Activated T-cell treated with anti-CD3 and anti-CD28 coated beads for 24 hours (primary cell): ENCODE results near the gene CDKL1.
"Not testable (repeated sequence)": the region's sequence is repeated elsewhere in the genome, so short reads cannot be mapped to it uniquely, and the experiment has no call there.

Experiments
- DNase-seq: peaks from one replicate; pipeline ENCODE4 v3.0.0-alpha.2; 2020; ENCODE audit warnings: low read depth

CDKL1 gene

GRCh38 chr14:50387548-50387947, 9.1 kb downstream of the CDKL1 start:
- no peak for DNase-seq

GRCh38 chr14:50383618-50384225, 13.0 kb downstream of the CDKL1 start:
- DNase-seq: no peak

DNA sequence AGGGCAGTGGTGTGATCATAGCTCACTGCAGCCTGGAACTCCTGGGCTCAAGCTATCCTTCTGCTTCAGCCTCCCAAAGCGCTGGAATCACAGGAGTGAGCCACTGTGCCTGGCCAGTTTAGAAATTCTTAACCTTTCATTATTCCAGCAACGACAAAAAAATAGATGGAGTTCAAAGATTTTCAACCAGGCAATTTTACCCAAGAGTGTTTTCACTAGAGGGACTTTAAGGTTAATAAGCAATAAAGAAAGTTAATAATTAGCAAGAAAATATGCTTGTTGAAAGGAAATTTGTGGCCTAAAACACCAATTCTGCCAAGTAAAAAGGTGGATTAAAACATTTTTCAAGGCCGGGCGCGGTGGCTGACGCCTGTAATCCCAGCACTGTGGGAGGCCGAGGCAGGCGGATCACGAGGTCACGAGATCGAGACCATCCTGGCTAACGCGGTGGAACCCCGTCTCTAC, 14.8 kb downstream of the CDKL1 start:
- no peak for DNase-seq

DNA sequence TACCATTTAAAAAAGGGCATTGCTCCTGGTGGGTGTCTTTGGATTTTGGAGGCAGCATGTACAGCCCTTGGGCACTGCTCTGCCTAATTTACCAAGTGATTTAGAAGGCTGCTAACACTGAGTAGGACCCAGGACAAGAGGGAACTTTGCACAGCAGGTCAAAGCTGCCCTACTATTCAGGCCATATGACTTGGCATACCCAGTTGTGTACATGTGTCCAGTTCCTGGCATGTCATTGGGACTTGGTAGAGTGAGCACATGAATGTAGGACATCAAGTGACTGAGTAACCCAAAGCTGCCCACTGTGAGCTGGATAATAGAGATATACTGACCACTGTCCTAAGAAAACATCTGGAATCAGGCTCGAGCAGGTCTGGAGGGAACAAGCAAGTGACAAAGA, 15.7 kb downstream of the CDKL1 start:
- DNase-seq: no peak

DNA sequence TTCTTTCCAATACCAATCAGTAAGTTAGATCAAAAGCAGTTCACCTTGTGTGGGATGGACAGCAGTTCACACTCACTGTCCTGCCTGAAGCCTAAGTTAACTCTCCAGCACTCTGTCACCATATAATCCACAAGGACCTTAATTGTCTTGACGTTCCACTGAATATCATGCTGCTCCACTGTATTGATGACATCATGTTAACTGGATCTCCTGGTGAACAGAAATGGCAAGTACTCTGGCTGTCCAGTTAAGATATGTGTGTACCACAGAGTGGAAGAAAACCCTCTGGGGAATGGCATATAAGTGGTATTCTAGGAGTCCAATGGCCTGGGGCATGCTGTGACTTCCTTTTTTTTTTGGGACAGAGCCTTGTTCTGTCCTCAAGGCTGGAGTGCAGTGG, 16.2 kb downstream of the CDKL1 start:
- DNase-seq: no peak

GRCh38 chr14:50379563-50379962, 17.1 kb downstream of the CDKL1 start:
- DNase-seq: no peak

DNA sequence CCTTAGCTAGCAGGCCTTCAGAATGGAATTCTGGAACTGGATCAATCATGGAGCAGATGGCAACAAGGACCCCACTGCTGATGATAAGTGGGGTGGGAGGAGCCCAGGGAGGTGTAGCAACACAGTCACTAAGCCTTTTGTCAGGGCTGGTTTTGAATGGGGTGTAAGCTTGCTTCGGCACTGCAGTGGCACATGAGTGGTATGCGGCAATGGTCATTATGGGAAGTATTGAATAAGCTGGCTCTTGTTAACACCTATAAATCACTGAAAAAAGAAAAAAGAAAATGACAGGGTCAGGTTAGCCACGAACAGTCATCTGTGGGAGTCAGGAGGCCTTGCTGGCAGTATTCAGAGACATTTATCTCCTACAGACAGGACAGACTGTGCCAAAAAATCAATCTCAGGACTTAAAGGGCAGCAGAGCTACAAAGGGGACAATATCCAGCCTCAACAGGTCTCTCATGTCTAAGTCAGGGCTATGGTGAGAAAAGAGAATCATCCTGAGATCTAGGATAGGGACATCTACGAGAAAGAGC, 19.1 kb downstream of the CDKL1 start:
- DNase-seq: no peak

GRCh38 chr14:50375760-50376159, 20.9 kb downstream of the CDKL1 start:
- no peak for DNase-seq

- no peak for DNase-seq
These were observed 22.7 kb downstream of the CDKL1 start for GRCh38 chr14:50373959-50374358.

DNA sequence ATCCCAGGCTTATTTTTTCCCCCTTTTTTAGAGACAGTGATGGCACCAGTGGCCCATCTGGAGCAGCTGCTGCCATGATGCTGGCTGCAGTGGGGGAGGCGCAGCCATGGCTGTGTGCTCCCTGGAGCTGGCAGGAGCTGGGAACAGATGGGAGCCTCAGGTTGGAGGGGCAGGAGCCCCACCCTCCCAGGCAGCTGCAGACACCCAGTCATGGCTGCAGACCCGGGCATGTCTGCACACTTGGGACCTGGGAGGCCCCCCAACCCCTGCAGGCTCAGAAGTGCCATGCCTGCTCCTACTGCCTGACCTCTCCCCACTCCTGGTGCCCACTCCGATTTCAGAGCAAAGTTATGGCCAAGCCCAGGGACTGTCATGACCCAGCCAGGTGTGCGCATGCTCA, 25.1 kb downstream of the CDKL1 start:
- DNase-seq: no peak

DNA sequence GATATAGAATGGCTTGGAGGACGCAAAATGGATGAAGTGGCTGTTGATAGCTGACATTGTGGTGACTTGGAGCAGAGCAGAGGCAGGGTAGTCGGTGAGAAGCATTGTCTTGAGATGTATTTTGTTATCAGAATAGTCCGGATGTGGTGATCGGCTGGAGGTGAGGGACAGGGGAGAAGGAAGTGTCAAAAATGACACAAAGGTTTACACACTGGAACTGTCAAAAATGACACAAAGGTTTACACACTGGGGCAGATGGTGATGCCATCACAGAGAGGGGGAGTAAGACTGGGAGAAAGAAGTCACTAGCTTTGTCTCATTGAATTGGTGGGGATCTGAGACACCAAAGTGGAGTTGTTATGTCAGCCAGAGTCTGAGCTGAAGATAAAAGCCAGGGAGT, 30.1 kb downstream of the CDKL1 start:
- DNase-seq: no peak

GRCh38 chr14:50366115-50366514, 30.6 kb downstream of the CDKL1 start:
- no peak for DNase-seq

GRCh38 chr14:50365572-50365971, 31.1 kb downstream of the CDKL1 start:
- not testable (repeated sequence) for DNase-seq

DNA sequence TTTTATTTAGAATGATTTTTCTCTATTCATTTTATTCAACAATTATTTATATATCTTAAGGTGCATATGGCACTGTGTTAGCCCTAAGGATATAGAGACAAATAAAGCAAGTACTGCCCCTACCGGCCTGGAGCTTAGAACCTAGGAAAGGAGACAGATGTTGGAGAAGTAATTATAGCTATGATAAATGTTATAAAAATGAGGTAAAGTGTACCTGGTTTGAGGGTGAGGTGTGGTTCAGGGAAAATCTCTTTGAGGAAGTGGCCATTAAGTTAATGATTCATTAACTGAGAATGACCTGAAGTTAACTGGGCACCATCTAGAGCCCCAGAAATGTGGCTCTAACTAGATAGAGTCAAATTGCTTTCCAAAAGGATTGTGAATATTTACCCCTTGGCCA, 31.9 kb downstream of the CDKL1 start:
- DNase-seq: no peak

DNA sequence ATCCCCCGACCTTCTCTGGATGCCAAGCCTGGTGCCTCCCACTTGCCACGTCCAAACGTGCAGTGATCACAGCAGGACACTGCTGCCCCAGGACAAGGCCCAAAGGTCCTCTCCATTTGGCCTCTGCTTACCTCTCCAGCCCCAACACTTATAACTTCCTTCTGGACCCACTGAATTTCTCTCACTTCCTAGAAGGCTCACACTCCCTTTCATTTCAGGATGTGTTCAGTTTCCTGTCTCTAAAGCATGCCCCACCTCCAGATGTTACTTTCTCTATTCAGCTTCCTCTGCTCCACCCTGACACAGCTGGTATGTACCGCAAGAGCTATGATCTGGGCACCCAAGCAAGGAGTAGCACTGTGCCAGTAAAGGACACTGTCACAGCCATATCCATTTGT, 33.0 kb downstream of the CDKL1 start:
- no peak for DNase-seq

DNA sequence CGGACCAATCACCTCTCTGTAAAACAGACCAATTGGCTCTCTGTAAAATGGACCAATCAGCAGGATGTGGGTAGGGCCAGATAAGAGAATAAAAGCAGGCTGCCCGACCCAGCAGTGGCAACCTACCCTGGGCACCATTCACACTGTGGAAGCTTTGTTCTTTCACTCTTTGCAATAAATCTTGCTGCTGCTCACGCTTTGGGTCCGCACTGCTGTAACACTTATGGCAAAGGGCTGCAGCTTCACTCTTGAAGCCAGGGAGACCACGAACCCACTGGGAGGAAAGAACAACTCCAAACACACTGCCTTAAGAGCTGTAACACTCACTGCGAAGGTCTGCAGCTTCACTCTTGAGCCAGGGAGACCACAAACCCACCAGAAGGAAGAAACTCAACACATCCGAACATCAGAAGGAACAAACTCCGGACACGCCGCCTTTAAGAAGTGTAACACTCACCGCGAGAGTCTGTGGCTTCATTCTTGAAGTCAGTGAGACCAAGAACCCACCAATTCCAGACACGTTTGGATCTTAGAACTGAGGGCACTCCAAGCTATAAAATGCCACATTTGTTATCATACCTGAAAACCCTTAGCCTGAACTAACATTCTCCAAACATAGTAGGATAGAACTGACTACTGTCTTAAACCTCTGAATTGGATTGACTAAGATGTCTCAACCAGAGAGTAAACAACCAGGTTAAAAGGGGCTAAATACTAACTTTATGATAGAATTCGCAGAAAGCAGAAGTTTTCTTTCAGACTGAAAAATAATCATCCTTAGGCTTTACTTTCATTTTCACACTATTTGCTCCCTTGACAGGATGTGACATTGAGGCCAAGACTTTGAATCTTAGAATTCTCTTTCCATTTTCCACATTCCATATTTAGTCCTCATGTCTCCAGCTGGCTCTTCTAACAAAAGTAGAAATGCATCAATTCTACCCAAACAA, 33.6 kb downstream of the CDKL1 start:
- no peak for DNase-seq

DNA sequence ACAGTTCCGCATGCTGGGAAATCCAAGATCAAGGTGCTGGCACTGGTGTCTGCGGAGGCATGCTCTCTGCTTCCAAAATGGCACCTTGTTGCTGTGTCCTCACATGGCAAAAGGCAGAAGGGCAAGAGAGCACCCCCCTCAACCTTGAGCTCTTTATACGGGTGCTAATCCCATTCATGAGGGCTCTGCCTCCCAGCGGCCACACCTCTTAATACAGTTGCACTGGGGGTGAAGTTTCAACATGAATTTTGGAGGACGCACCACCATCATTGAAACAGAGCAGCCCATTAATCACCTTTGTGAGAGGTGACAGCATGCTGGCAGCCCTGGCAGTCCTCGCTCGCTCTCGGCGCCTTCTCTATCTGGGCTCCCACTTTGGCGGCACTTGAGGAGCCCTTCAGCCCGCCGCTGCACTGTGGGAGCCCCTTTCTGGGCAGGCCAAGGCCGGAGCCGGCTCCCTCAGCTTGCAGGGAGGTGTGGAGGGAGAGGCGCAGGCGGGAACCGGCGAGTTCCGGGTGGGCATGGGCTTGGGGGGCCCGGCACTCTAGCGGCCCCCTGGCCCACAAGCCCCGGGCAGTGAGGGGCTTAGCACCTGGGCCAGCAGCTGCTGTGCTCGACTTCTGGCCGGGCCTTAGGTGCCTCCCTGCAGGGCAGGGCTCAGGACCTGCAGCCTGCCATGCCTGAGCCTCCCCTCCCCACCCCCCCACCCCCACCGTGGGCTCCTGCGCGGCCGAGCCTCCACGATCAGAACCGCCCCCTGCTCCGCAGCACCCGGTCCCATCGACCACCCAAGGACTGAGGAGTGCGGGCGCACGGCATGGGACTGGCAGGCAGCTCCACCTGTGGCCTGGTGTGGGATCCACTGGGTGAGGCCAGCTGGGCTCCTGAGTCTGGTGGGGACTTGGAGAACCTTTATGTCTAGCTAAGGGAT, 34.9 kb downstream of the CDKL1 start:
- DNase-seq: not testable (repeated sequence)

GRCh38 chr14:50360851-50361250, 35.8 kb downstream of the CDKL1 start:
- DNase-seq: no peak

- no peak for DNase-seq
These were observed 36.6 kb downstream of the CDKL1 start for GRCh38 chr14:50360093-50360492.

DNA sequence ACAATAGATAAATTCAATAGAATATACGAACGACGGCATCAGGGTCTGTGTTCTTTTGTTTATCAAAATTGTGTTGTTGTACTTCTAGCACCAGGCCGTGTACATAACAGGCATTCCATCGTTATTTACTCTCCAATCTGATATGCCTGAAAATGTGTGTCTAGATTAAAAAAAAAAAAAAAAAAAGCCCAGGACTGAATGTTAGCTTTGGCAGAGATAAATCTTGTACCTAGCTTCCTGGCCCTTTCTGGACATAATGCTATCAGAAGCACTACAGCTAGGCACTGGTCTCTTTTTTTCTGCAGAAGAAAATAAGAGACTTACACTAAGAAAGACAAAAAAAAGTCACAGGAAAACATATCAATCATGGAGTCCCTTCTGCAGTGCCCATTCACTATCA, 37.0 kb downstream of the CDKL1 start:
- DNase-seq: no peak

DNA sequence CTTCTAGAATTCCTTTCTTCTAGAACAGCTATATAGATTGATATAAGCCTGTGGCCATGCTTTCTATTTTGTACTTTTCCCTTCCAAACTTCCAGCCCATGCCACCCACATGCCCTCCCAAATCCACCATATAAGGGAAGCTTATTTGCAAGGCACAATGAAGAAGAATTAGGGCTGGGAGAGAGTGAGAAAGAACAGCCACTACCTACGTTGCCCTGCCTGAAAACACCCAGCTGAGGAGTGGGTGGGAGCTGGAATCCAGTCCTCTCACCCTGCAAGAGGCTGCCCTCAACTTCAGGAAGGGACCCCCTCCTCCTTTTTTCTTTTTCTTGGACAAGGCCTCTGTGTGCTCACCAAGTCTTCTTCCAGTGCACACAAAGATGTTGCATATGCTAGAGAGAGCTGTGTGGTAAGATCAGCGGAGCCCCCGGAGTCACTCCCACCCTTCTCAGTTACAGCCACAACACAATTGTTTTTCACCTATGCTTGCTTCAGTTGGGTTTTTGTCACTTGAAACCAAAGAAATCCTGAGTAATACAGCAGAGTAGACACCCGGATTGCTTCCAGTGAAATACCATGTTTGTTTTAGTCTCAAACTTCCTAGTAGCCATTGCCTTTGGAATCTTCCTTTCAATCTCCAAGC, 38.8 kb downstream of the CDKL1 start:
- no peak for DNase-seq

DNA sequence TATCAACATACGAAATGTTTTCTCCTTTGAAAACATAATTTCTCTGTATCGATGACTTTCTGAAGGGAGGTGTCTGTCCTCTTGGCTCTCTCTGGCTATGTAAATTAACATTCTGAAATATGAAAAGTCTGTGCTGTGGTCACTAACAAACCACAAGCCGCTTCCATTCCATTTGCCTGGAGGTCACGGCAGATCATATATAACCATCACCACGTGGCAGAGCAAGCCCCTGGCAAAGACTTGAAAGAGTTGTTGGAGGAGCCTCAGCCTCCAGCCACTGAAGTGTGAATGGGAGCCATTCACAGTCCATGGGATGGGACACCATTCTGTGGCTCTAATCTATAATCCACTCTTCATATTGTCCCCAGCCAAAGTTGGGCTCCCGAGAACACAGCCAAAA, 39.6 kb downstream of the CDKL1 start:
- no peak for DNase-seq
